Body of pancreas (tissue), 4 donors: Measurements from ENCODE around the gene USP16.

Source experiments
- CTCF ChIP-seq, 7 experiments: fragments of 450-650 bp in 4 of 7; fragments of 200-600 bp in 3 of 7; sonication (generic) in 3 of 7; IDR thresholded peaks; one replicate each; pipeline ENCODE4 v1.5.1; 2016 to 2019; ENCODE audit warnings: antibody characterized with exemption in 7 of 7
- POLR2A ChIP-seq, 3 donors: fragments of 450-650 bp; IDR thresholded peaks; one replicate each; pipeline ENCODE4 v1.6.1; 2016; ENCODE audit warnings: antibody characterized with exemption in 3 of 3, mild to moderate bottlenecking in 2 of 3

GRCh38 chr21:29072873-29073221 is 48.4 kb downstream of the USP16 start:
- TF ChIP-seq CTCF (IDR thresholded peaks at IDR 0.05) (peak in 1 of 7 experiments; percentile 3), POLR2A (IDR thresholded peaks at IDR 0.05) (no peak)
